Measurements from ENCODE around the gene ZMYM4. TPM values are rescaled to one million over a fixed set of nuclear protein-coding genes. Genes with fewer than 3 reads are reported as not detected.

Gene ZMYM4
- total and polyA plus RNA-seq, 8 donors: 8.8 to 104 (median 23.7) TPM

GRCh38 chr1:35259561-35259960 lies 8.9 kb upstream of the ZMYM4 start:
- Histone ChIP-seq H3K4me3 (no peak overlapping the region), H3K27ac (no peak overlapping the region), H3K9me3 (no peaks in the 10 kb centered on the region), H3K27me3 (no peaks in the 10 kb centered on the region), H3K36me3 (no peaks in the 10 kb centered on the region), H3K4me1 (peaks cover 0 to 5% (median under 1%) of the 10 kb centered on the region in 4 donors)
- WGBS, 5 donors: 86 to 98% (median 92%) methylated on average over 1 of the region's 1 CpG
- DNase-seq: no peak
- TF ChIP-seq POLR2A (IDR thresholded peaks at IDR 0.05) (no peak), CTCF (IDR thresholded peaks at IDR 0.05) (no peak), EP300 (IDR thresholded peaks at IDR 0.05) (no peak), POLR2AphosphoS5 (IDR thresholded peaks at IDR 0.05) (no peak)
- intact Hi-C loops (cut with DNase I; ENCODE audit: low total_unique reads): no loop called here

GRCh38 chr1:35261412-35262120 lies 6.9 kb upstream of the ZMYM4 start:
- no peaks in the 10 kb centered on the region for H3K36me3 ChIP-seq
- no peak overlapping the region for H3K27ac ChIP-seq
- 87 to 98% (median 93%) methylated on average over 4 of the region's 4 CpGs for WGBS, 5 donors
- no peak overlapping the region for H3K4me3 ChIP-seq
- no peak for DNase-seq
- no peak for TF ChIP-seq POLR2AphosphoS5 (IDR thresholded peaks at IDR 0.05)
- TF ChIP-seq EP300 (IDR thresholded peaks at IDR 0.05): no peak
- no peak for TF ChIP-seq POLR2A (IDR thresholded peaks at IDR 0.05)
- TF ChIP-seq CTCF (IDR thresholded peaks at IDR 0.05): no peak
- intact Hi-C loops (cut with DNase I; ENCODE audit: low total_unique reads): no loop called here
- H3K9me3 ChIP-seq: no peaks in the 10 kb centered on the region
- peaks cover 0 to 15% (median 9%) of the 10 kb centered on the region in 4 donors for H3K4me1 ChIP-seq
- no peaks in the 10 kb centered on the region for H3K27me3 ChIP-seq

- no peaks in the 10 kb centered on the region for H3K36me3 ChIP-seq
- peak overlapping the region in 1 of 5 donors; percentile 67 for H3K27ac ChIP-seq
- 83 to 96% (median 88%) methylated on average over 5 of the region's 5 CpGs for WGBS, 5 donors
- no peaks in the 10 kb centered on the region for H3K9me3 ChIP-seq
- intact Hi-C loops (cut with DNase I; ENCODE audit: low total_unique reads): no loop called here
- TF ChIP-seq EP300 (IDR thresholded peaks at IDR 0.05) (no peak), POLR2A (IDR thresholded peaks at IDR 0.05) (no peak), POLR2AphosphoS5 (IDR thresholded peaks at IDR 0.05) (no peak), CTCF (IDR thresholded peaks at IDR 0.05) (no peak)
- peaks cover 0 to 22% (median 12%) of the 10 kb centered on the region in 4 donors for H3K4me1 ChIP-seq
- no peaks in the 10 kb centered on the region for H3K27me3 ChIP-seq
- no peak for DNase-seq
- no peak overlapping the region for H3K4me3 ChIP-seq
Measured at GRCh38 chr1:35264035-35264434, 4.5 kb upstream of the ZMYM4 start.

GRCh38 chr1:35264871-35265270 lies 3.6 kb upstream of the ZMYM4 start:
- intact Hi-C loops (cut with DNase I; ENCODE audit: low total_unique reads): no loop called here
- Histone ChIP-seq H3K27me3 (no peaks in the 10 kb centered on the region), H3K4me1 (peaks cover 2 to 26% (median 16%) of the 10 kb centered on the region in 4 donors), H3K9me3 (no peaks in the 10 kb centered on the region), H3K4me3 (no peak overlapping the region), H3K27ac (peak overlapping the region; percentile 25 to 71 (median 67)), H3K36me3 (no peaks in the 10 kb centered on the region)
- DNase-seq: peak; percentile 42 to 51
- WGBS, 5 donors: 11 to 23% (median 13%) methylated on average over 6 of the region's 6 CpGs
- TF ChIP-seq CTCF (IDR thresholded peaks at IDR 0.05): no peak
- TF ChIP-seq EP300 (IDR thresholded peaks at IDR 0.05): no peak
- TF ChIP-seq POLR2A (IDR thresholded peaks at IDR 0.05): no peak
- TF ChIP-seq POLR2AphosphoS5 (IDR thresholded peaks at IDR 0.05): peak in 2 of 3 donors; percentile 45 to 55

Data from stomach (tissue), 9 donors.